H1 (cell line): ENCODE data around the gene GRAMD4.

ENCODE experiments used
- BCL11A ChIP-seq, 2 experiments: IDR thresholded peaks; one replicate each; pipeline ENCODE4 v1.6.1; 2011; ENCODE audit warnings: low read depth in 2 of 2, low read length in 2 of 2, mild to moderate bottlenecking in 2 of 2
- EP300 ChIP-seq, 2 experiments: IDR thresholded peaks; 1 replicate in 1 of 2; 2 replicates in 1 of 2; pipeline ENCODE4 v1.6.1; 2011 to 2012; ENCODE audit warnings: low read depth in 2 of 2, low read length in 2 of 2, mild to moderate bottlenecking in 2 of 2, borderline replicate concordance in 1 of 2, inconsistent platforms in 1 of 2, moderate library complexity in 1 of 2
- GABPA ChIP-seq: IDR thresholded peaks from 2 replicates; pipeline ENCODE4 v1.6.1; 2011; ENCODE audit warnings: mild to moderate bottlenecking, low read length, moderate library complexity, borderline replicate concordance; ENCODE audit not compliant: insufficient read depth
- POLR2A ChIP-seq, 2 experiments: IDR thresholded peaks; 1 replicate in 1 of 2; 2 replicates in 1 of 2; pipeline ENCODE4 v1.6.1; 2011; ENCODE audit warnings: low read depth in 2 of 2, low read length in 2 of 2, mild to moderate bottlenecking in 2 of 2; ENCODE audit errors: control extremely low read depth in 1 of 2
- POLR2AphosphoS5 ChIP-seq: IDR thresholded peaks from 2 replicates; pipeline ENCODE4 v1.6.1; 2011; ENCODE audit warnings: low read depth, low read length
- RNF2 ChIP-seq: fragments of 200-900, 300-1000 bp; sonication (generic); IDR thresholded peaks from 2 replicates; pipeline ENCODE4 v1.7.1; 2016; ENCODE audit warnings: borderline replicate concordance, low read depth, mild to moderate bottlenecking, antibody characterized with exemption, low read length; ENCODE audit not compliant: poor library complexity, severe bottlenecking; ENCODE audit errors: missing control alignments
- SIN3A ChIP-seq, 2 experiments: IDR thresholded peaks in 1 of 2; conservative IDR thresholded peaks in 1 of 2; 2 replicates each; pipeline ENCODE4 v1.6.1; 2011 to 2012; ENCODE audit warnings: low read length in 2 of 2, improper control_type of control experiment in 1 of 2, low read depth in 1 of 2, mild to moderate bottlenecking in 1 of 2
- SP2 ChIP-seq: IDR thresholded peaks from 2 replicates; pipeline ENCODE4 v1.6.1; 2012; ENCODE audit warnings: mild to moderate bottlenecking, low read length, inconsistent platforms
- YY1 ChIP-seq: IDR thresholded peaks from 2 replicates; pipeline ENCODE4 v1.6.1; 2011; ENCODE audit warnings: low read depth, mild to moderate bottlenecking, low read length
- ZNF274 ChIP-seq: IDR thresholded peaks from 2 replicates; pipeline ENCODE4 v1.7.0; 2012; ENCODE audit warnings: low read length, borderline replicate concordance; ENCODE audit errors: extremely low read depth
- TF ChIP-seq, protein P1 (sequence below), 3 experiments: IDR thresholded peaks; 1 replicate in 2 of 3; 2 replicates in 1 of 3; pipeline versions ENCODE4 v1.5.1 to v1.6.1; 2011; ENCODE audit warnings: low read length in 3 of 3, mild to moderate bottlenecking in 3 of 3, inconsistent platforms in 2 of 3, low read depth in 1 of 3, moderate library complexity in 1 of 3; ENCODE audit not compliant: insufficient read depth in 1 of 3; ENCODE audit errors: control extremely low read depth in 1 of 3
- TF ChIP-seq, protein P2 (sequence below): IDR thresholded peaks from 2 replicates; pipeline ENCODE4 v1.6.1; 2011; ENCODE audit warnings: low read length, improper control_type of control experiment

DNA sequence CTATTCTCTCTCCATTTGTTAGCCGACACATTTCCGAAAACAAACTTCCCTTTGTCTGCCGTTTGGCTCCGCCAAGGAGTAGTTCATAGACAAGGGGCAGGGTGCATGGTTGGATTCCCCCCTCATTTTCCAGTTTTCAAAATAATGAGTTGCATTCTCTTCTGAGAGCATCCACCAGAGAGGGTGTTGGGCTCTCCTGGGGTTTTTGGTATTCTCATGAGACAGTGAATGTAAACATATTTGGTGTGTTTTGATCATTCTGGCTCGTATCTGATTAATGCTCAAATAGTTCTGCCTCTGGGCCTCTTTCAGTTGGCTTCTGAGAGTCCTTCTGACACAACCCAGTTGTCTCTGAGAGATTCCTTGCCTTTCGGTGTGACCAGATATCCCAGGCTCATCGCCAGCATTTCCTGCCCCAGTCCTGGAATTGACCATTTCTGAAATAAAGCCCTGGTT, 21.7 kb downstream of the GRAMD4 start:
- TF ChIP-seq, protein P1, sequence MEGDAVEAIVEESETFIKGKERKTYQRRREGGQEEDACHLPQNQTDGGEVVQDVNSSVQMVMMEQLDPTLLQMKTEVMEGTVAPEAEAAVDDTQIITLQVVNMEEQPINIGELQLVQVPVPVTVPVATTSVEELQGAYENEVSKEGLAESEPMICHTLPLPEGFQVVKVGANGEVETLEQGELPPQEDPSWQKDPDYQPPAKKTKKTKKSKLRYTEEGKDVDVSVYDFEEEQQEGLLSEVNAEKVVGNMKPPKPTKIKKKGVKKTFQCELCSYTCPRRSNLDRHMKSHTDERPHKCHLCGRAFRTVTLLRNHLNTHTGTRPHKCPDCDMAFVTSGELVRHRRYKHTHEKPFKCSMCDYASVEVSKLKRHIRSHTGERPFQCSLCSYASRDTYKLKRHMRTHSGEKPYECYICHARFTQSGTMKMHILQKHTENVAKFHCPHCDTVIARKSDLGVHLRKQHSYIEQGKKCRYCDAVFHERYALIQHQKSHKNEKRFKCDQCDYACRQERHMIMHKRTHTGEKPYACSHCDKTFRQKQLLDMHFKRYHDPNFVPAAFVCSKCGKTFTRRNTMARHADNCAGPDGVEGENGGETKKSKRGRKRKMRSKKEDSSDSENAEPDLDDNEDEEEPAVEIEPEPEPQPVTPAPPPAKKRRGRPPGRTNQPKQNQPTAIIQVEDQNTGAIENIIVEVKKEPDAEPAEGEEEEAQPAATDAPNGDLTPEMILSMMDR (IDR thresholded peaks at IDR 0.05; ENCODE audit: control extremely low read depth in 1 of 3, insufficient read depth in 1 of 3, low read depth in 1 of 3, low read length in 3 of 3): no peak
- TF ChIP-seq, protein P2, sequence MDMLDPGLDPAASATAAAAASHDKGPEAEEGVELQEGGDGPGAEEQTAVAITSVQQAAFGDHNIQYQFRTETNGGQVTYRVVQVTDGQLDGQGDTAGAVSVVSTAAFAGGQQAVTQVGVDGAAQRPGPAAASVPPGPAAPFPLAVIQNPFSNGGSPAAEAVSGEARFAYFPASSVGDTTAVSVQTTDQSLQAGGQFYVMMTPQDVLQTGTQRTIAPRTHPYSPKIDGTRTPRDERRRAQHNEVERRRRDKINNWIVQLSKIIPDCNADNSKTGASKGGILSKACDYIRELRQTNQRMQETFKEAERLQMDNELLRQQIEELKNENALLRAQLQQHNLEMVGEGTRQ: no peak
- TF ChIP-seq POLR2A (IDR thresholded peaks at IDR 0.05; ENCODE audit: control extremely low read depth in 1 of 2, low read depth in 2 of 2, low read length in 2 of 2) (no peak), RNF2 (no peak), ZNF274 (no peak), POLR2AphosphoS5 (no peak), YY1 (no peak), SIN3A (conservative IDR thresholded peaks at IDR 0.05 in 1 of 2, IDR thresholded peaks at IDR 0.05 in 1 of 2; ENCODE audit: low read depth in 1 of 2, low read length in 2 of 2) (no peak), BCL11A (IDR thresholded peaks at IDR 0.05; ENCODE audit: low read depth in 2 of 2, low read length in 2 of 2) (no peak), EP300 (IDR thresholded peaks at IDR 0.05; ENCODE audit: borderline replicate concordance in 1 of 2, low read depth in 2 of 2, low read length in 2 of 2) (no peak), SP2 (no peak), GABPA (no peak)
